HG02610 (cell line): Measurements from ENCODE around the gene PMM1.
"Not testable (repeated sequence)": the region's sequence is repeated elsewhere in the genome, so short reads cannot be mapped to it uniquely, and the experiment has no call there.

ENCODE experiments used
- ATAC-seq: cut with Tn5 transposase; IDR thresholded peaks from one replicate; pipeline ENCODE4 v1.9.1; 2021; ENCODE audit warnings: mild to moderate bottlenecking, moderate library complexity; ENCODE audit not compliant: unreplicated experiment

Gene PMM1

GRCh38 chr22:41589391-41590241, at the start of gene PMM1:
Gene PMM1, minus strand, starts transcription at chr22:41589840. Its CDS starts 35 bp downstream, at chr22:41589805.
- ATAC-seq: peak; percentile 93

DNA sequence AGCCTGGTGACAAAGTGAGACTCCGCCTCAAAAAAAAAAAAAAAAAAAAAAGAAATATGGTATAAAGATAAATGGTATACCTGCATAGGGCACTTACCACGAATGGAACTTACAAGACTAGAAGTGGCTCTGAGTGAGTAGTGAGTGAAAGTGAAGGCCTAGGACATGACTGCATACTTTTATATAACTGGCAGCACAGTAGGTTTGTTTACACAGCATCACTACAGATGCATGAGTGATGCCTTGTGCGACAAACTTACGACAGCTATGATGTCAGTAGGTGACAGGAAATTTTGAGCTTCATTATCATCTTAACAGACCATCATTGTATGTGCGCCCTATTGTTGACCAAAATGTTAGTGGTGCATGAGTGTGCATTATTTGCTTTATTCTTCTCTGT, 49.1 kb upstream of the PMM1 start:
- ATAC-seq: no peak

- ATAC-seq: no peak
Observed at GRCh38 chr22:41638124-41638523, 48.5 kb upstream of the PMM1 start.

GRCh38 chr22:41637623-41638022, 48.0 kb upstream of the PMM1 start:
- ATAC-seq: not testable (repeated sequence)

DNA sequence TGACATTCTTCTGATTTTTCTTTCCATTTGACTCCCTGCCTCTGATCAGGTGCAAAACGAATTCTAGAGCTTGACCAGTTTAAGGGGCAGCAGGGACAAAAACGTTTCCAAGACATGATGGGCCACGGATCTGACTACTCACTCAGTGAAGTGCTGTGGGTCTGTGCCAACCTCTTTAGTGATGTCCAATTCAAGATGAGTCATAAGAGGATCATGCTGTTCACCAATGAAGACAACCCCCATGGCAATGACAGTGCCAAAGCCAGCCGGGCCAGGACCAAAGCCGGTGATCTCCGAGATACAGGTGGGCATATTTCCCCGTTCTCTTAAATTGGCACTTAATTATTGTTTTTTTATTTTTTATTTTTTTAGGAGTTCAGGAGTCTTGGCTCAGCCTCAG, 46.8 kb upstream of the PMM1 start:
- no peak for ATAC-seq

DNA sequence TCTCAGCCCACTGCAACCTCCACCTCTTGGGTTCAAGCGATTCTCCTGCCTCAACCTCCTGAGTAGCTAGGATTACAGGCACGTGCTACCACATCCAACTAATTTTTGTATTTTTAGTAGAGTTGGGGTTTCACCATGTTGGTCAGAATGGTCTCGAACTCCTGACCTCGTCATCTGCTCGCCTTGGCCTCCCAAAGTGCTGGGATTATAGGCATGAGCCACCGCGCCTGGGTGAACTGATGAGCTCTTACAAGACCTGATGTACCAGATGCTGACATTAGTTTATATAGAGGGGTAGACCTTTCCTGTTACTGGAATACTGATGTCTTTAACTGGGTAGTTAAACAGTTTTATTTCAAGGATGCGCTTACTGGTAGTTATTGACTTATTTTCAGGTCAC, 45.0 kb upstream of the PMM1 start:
- ATAC-seq: not testable (repeated sequence)

DNA sequence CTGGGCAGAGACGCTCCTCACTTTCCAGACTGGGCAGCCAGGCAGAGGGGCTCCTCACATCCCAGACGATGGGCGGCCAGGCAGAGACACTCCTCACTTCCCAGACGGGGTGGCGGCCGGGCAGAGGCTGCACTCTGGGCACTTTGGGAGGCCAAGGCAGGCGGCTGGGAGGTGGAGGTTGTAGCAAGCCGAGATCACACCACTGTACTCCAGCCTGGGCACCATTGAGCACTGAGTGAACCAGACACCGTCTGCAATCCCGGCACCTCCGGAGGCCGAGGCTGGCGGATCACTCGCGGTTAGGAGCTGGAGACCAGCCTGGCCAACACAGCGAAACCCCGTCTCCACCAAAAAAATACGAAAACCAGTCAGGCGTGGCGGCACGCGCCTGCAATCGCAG, 42.0 kb upstream of the PMM1 start:
- ATAC-seq: not testable (repeated sequence)

DNA sequence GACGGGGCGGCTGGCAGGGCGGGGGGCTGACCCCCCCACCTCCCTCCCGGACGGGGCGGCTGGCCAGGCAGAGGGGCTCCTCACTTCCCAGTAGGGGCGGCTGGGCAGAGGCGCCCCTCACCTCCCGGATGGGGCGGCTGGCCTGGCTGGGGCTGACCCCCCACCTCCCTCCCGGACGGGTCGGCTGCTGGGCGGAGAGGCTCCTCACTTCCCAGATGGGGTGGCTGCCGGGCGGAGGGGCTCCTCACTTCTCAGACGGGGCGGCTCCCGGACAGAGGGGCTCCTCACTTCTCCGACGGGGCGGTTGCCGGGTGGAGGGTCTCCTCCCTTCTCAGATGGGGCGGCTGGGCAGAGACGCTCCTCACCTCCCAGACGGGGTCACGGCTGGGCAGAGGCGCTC, 41.5 kb upstream of the PMM1 start:
- not testable (repeated sequence) for ATAC-seq

DNA sequence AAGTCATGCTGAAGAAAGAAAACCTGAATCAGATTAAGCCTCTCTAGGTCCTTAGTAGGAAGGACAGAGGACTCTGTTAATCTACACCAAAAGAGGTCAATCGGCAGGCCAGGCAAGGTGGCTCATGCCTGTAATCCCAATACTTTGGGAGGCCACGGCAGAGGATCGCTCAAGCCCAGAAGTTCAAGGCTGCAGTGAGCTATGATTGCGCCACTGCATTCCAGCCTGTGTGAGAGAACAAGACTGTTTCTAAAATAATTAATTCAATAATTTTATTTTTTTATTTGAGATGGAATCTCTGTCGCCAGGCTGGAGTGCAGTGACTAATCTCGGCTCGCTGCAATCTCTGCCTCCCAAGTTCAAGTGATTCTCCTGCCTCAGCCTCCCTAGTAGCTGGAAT, 35.9 kb upstream of the PMM1 start:
- ATAC-seq: no peak

DNA sequence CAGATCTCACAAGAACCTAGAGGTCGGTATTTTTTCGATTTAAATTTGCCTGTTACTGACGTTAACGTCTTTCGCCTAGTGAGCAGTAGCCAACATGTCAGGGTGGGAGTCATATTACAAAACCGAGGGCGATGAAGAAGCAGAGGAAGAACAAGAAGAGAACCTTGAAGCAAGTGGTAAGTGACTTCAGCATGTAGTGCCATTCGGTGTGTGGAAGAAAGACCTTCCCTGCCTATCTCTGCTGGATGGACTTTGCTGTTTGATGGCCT, 32.2 kb upstream of the PMM1 start:
- ATAC-seq: no peak

- ATAC-seq: peak; percentile 78
Observed at GRCh38 chr22:41621099-41621910, 31.7 kb upstream of the PMM1 start, which contains the start of gene XRCC6. Gene XRCC6, plus strand, starts transcription at chr22:41621295. Its CDS starts 710 bp downstream, at chr22:41622005.

GRCh38 chr22:41620589-41621098, 31.0 kb upstream of the PMM1 start, which contains the start of gene DESI1:
Gene DESI1, minus strand, starts transcription at chr22:41621043. Its CDS starts 204 bp downstream, at chr22:41620839.
- ATAC-seq: peak; percentile 7

DNA sequence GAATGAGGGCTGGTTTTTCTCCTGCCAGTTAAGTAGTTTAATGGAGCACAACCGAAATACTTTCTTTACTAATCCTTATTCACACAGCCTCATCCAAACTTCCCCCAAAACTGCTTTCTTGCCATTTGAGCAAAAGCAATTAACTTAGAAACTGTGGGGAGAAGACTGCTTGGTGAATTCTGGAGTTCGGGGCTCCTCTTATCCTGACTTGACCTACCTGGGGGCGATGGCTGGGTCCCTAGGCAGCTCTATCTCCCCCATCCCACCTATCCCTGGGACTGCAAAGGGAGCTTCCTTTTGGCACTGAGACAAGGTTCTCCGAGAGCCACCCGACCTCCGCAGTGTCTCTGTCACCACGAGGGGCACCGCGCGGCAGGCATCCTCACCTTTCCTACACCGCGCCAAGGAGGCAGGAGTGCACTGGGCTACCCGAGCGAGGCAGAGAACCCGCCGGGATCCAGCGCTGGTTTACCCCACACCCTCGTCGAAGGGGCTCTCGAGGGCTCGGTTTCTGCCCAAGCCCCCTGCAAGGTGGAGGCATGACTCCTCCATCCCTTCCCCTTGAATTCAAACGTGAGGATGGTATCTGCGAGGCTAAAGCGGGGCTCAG, 30.4 kb upstream of the PMM1 start:
- no peak for ATAC-seq

- ATAC-seq: no peak
Observed at GRCh38 chr22:41613456-41613855, 23.8 kb upstream of the PMM1 start.

DNA sequence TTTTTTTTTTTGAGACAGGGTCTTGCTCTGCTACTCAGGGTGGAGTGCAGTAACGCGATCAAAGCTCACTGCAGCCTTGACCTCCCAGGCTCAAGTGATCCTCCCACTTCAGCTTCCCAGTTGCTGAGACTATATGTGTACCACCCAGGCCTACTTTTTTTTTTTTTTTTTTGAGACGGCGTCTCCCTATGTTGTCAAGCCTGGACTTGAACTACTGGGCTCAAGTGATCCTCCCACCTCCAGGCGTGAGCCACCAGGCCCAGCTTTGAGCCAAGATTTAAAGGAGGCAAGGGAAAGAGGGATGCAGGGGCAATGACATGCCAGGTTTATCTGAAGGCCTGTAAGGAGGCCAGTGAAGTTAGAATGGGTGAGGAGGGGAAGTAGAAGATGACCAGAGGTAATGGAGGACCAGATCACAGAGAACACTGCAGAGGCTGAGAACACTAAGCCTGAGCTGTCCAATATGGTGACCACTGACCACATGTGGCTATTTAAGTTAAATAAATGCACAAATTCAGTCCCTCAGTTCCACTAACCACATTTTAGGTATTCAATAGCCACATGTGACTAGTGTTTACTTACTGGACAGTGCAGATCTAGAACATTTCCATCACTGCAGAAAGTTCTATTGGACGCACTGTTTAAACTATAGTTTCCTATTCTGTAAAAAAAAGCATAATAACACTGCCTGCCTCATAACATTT, 23.1 kb upstream of the PMM1 start:
- no peak for ATAC-seq

GRCh38 chr22:41608386-41608785, 18.7 kb upstream of the PMM1 start:
- no peak for ATAC-seq

DNA sequence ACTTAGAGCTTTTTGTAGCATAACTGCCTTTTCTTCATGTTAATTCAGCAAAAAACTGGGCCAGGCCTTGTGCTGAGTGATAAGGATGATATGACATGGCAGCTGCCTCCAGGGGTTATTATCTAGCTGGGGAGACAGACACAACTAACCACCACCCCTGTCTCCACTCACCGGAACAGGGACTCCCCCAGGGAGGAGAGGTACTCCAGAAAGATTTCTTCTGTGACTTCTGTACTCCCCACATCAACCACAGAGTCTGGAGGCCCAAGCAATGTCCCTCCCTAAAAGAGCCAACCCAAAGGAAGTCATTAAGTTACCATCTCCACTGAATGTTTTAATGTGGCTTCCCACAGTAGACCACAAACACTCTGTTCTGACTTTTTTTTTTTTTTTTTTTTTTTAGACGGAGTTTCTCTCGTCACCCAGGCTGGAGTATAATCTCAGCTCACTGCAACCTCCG, 14.3 kb upstream of the PMM1 start:
- peak; percentile 95 for ATAC-seq

- ATAC-seq: no peak
Observed at GRCh38 chr22:41600976-41601375, 11.3 kb upstream of the PMM1 start.

DNA sequence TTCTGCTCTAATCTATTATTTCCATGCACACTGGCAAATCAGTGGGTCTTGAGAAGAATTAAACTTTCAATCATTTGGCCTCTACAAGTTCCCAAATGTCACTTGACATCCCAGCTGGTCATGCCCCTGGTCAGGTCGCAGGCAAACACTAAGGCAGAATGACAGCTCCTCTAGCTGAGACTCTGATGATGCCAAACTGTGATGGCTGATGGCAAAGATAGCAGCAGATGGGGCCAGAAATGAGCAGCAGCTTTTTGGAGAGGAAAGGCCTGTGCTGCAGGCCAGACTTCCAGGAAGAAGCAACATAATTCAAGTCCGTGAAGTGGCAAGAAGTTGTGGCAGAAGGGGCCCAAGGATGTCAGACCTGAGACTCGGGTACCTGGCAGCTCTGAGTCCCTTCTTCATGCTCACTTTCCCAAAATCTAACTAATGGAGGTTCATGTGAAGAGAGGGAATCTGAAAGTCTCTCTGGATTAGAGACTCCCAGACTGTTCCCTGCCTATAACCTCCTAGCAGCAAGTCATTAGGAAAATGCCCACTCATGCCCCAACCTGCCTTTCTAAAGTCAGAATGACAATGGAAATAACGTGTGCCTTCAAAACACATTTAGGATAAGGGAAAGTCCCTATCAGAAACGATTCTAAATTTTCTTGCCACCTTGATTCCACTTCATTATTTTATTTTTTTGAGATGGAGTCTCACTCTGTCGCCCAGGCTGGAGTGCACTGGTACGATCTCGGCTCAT, 9.4 kb upstream of the PMM1 start:
- no peak for ATAC-seq

- ATAC-seq: no peak
Observed at GRCh38 chr22:41598081-41598480, 8.4 kb upstream of the PMM1 start.
